ENCODE measurements around the gene SYNE2.

Gene SYNE2

DNA sequence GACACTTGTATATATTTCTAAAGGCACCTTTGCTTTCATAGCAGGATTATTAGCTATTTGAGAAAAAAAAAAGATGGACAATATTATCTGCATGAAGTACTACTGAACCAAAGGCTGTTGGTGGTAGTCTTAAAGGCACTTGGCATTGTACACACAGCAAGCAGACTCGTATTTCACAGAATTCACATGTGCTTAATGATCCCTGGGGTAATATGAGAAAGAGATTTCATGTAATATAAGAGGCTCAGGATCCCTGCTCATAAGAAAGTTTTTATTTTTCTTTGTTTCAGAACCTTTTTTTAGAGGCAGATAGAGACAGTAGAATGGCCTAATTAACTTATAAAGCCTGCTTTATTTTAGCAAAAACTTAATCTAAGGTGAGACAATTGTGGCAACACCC, 59.5 kb downstream of the SYNE2 start:
- DNase-seq, result no peak

DNA sequence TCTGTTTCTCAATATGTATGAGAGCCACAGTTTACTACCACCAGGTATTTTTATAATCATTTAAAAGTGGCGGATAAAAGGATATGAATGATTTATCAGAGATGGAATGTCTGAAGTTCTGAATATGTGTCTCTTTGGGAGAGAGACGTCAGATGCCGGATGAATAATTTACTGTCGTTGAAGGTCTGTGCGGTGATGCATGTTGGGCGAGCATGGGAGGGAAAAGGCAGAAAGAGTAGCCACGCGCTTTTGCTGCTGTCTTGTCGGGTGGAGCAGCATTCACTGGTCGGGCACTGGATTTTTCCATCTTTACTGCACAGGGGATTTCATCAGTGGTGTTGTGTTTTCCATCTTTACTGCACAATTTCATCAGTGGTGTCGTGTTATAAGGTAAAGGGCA, 65.6 kb downstream of the SYNE2 start:
- no peak for DNase-seq

GRCh38 chr14:63922696-63923421, 70.1 kb downstream of the SYNE2 start:
- DNase-seq, result no peak

- no peak for DNase-seq
Measured at GRCh38 chr14:63923422-63923752, 70.6 kb downstream of the SYNE2 start.

GRCh38 chr14:63924375-63924774, 71.6 kb downstream of the SYNE2 start:
- DNase-seq, result no peak

- DNase-seq, result no peak
Measured at GRCh38 chr14:63926641-63927040, 73.8 kb downstream of the SYNE2 start.

GRCh38 chr14:63928744-63929174, 76.0 kb downstream of the SYNE2 start:
- peak; percentile 44 to 77 for DNase-seq

GRCh38 chr14:63933110-63933509, 80.3 kb downstream of the SYNE2 start:
- no peak for DNase-seq

- DNase-seq, result peak in 1 of 2 experiments; percentile 50
Measured at GRCh38 chr14:63933711-63934110, 80.9 kb downstream of the SYNE2 start.

GRCh38 chr14:63938198-63939005, 85.6 kb downstream of the SYNE2 start:
- no peak for DNase-seq

- no peak for DNase-seq
Measured at GRCh38 chr14:63939006-63939270, 86.1 kb downstream of the SYNE2 start.

- DNase-seq, result no peak
Measured at GRCh38 chr14:63940387-63940786, 87.6 kb downstream of the SYNE2 start.

DNA sequence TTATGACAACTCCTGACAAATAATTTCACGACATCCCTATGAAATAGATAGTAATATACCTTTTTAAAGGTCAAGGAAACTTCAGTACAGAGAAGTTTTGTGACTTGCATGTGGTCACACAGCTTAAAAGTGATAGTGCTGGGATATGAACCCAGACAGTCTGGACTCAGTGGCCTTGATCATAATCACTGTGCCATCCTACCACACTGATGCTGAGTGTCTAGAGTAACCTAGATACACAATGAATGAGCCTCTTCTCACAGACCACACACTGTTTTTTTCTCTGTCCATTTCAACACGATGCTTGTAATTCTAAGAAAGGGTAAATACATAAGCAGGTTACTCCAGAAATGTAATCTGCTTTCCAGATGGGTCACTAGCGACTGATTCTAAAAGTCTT, 88.2 kb downstream of the SYNE2 start:
- no peak for DNase-seq

GRCh38 chr14:63949696-63950095, 96.9 kb downstream of the SYNE2 start:
- DNase-seq, result no peak

DNA sequence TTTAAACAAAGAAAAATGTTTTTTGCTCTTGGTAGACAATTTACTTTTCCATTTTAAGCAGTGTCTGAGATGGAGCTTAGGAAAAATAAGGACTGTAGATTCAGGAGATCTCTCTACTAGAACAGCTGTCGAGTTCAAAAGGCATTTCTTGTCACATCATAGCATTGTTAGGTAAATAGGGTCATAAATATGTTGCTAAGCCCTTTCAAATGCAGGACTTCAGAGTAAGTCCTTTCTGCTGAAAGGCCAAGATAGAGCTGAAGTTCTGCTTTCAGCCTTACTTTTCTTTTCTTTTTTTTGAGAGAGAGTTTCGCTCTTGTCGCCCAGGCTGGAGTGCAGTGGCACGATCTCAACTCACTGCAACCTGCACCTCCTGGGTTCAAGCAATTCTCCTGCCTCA, 98.2 kb downstream of the SYNE2 start:
- no peak for DNase-seq

- no peak for DNase-seq
Measured at GRCh38 chr14:63951429-63951828, 98.6 kb downstream of the SYNE2 start.

GRCh38 chr14:63952053-63952932, 99.5 kb downstream of the SYNE2 start:
- DNase-seq, result no peak

GRCh38 chr14:63952933-63953437, 100.2 kb downstream of the SYNE2 start:
- DNase-seq, result no peak

- no peak for DNase-seq
Measured at GRCh38 chr14:63956326-63956725, 103.5 kb downstream of the SYNE2 start.

DNA sequence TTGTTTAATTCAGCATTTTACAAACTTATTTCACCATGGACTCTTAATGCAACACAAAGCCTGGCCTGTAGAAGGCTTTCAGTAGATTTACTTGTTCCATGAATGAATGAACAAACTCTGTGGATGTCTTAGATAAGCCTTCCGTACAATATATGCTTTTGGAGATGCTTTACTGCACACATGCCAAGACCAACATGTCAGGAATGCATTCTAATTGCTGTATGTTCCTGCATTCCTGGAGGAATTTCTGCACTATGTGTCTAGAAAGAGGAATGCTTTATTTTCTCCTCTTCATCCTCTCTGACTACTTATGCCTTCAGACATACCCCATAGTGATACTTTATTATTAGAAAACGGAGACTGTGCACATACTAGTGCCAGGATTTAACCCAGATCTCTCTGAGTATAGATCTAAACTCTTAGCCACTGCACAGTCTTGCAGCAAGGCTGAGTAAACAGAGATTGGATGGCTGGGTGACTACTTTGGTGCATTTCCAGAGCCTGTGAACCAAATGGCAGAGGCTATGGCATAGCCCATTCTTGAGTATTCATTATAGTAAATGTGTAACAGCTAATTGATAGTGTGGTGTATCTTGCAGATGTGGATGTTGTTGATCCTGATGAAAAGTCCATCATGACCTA, 108.2 kb downstream of the SYNE2 start:
- no peak for DNase-seq

- DNase-seq, result peak in 1 of 2 experiments; percentile 69
Measured at GRCh38 chr14:63962906-63963305, 110.1 kb downstream of the SYNE2 start.

GRCh38 chr14:63963439-63963838, 110.6 kb downstream of the SYNE2 start:
- DNase-seq, result no peak

- peak; percentile 54 to 76 for DNase-seq
Measured at GRCh38 chr14:63964113-63964512, 111.3 kb downstream of the SYNE2 start.
